Measurements from ENCODE around the gene KCNQ1.

- TF ChIP-seq CTCF (IDR thresholded peaks at IDR 0.05) (no peak), EZH2 (IDR thresholded peaks at IDR 0.05; ENCODE audit: borderline replicate concordance, insufficient read depth, low read depth, low read length, poor library complexity, severe bottlenecking) (no peak)
Observed at GRCh38 chr11:2830886-2831285, 386.1 kb downstream of the KCNQ1 start.

All from B cell (primary cell).